K562 (cell line): ENCODE results near the gene ZFP57. TPM values are rescaled to one million over a fixed set of nuclear protein-coding genes. Genes with fewer than 3 reads are reported as not detected.
A peak's percentile ranks its signal among the peaks of the same experiment; 100 is the strongest.

Source experiments
- ATAC-seq: fragments of 200-7000 bp; cut with Tn5 transposase; 3 replicates; pipeline ENCODE4 v1.9.1; 2020; ENCODE audit warnings: moderate library complexity
- BruUV-seq: library from RNA; stranded (reverse); fragments of 400-500 nt; replicated peaks from 2 replicates; lab custom pipeline; 2021; lab: Mats Ljungman, UMichigan
- CTCF ChIA-PET: fragments of 300-600 bp; formaldehyde crosslinking; extraction: SDS; loops from one replicate; lab custom pipeline; 2021; ENCODE audit warnings: low intra/inter-chr PET ratio; lab: Yijun Ruan, JAX
- POLR2A ChIA-PET: fragments of 300-600, 350-650 bp; sonication (Branson Sonifier 250); formaldehyde crosslinking; extraction: SDS; loops from one replicate; lab custom pipeline; 2021; ENCODE audit warnings: antibody characterized with exemption, inconsistent platforms; lab: Yijun Ruan, JAX
- DNase-seq, 4 experiments: peaks; one replicate each; pipeline versions ENCODE4 v3.0.0 to v3.0.0-alpha.2; 2011 to 2018; ENCODE audit warnings: low spot score in 3 of 4, mixed read lengths in 3 of 4; ENCODE audit errors: extremely low read depth in 1 of 4
- FAIRE-seq: peaks from 2 replicates; lab custom pipeline; 2011; peaks lifted over from hg19 to GRCh38; lab: Jason Lieb, UNC
- H2AFZ ChIP-seq: 2 replicates; pipeline ENCODE4 v1.6.0; 2011; ENCODE audit warnings: low read depth, low read length, control low read depth, inconsistent platforms
- H3K27ac ChIP-seq: fragments of 200-600 bp; 3 replicates; pipeline ENCODE4 v1.8.0; 2011; ENCODE audit warnings: low read depth, mild to moderate bottlenecking, control low read depth, inconsistent platforms, low read length, moderate library complexity, mixed read lengths; ENCODE audit errors: extremely low read depth
- H3K27me3 ChIP-seq, 2 experiments: fragments of 300-600 bp in 1 of 2; 2 replicates in 1 of 2; 3 replicates in 1 of 2; pipeline versions ENCODE4 v1.6.0 to v1.8.0; 2011; ENCODE audit warnings: inconsistent platforms in 2 of 2, low read length in 2 of 2, mild to moderate bottlenecking in 1 of 2, mixed read lengths in 1 of 2, moderate library complexity in 1 of 2; ENCODE audit not compliant: control insufficient read depth in 2 of 2, insufficient read depth in 2 of 2
- H3K36me3 ChIP-seq: fragments of 300-600 bp; 3 replicates; pipeline ENCODE4 v1.8.0; 2011; ENCODE audit warnings: mild to moderate bottlenecking, low read length, inconsistent platforms; ENCODE audit not compliant: control insufficient read depth, insufficient read depth
- H3K4me1 ChIP-seq, 2 experiments: fragments of 200-600 bp in 1 of 2; replicated peaks in 1 of 2; 2 replicates in 1 of 2; 3 replicates in 1 of 2; pipeline versions ENCODE4 v1.5.1 to v1.8.0; 2011; ENCODE audit warnings: inconsistent platforms in 2 of 2, low read length in 2 of 2, mild to moderate bottlenecking in 1 of 2, mixed read lengths in 1 of 2, moderate library complexity in 1 of 2; ENCODE audit not compliant: control insufficient read depth in 2 of 2, insufficient read depth in 2 of 2
- H3K4me2 ChIP-seq: 2 replicates; pipeline ENCODE4 v1.6.1; 2011; ENCODE audit warnings: low read length, control low read depth, inconsistent platforms, mixed read lengths; ENCODE audit not compliant: insufficient read depth
- H3K4me3 ChIP-seq: fragments of 200-600 bp; sonication (generic), shearing (Covaris generic); 2 replicates; pipeline ENCODE4 v1.5.1; 2016; ENCODE audit warnings: control low read depth, inconsistent platforms
- H3K79me2 ChIP-seq: fragments of 200-600 bp; 3 replicates; pipeline ENCODE4 v1.8.0; 2011; ENCODE audit warnings: low read length, inconsistent platforms; ENCODE audit not compliant: control insufficient read depth, insufficient read depth
- H3K9ac ChIP-seq, 2 experiments: 2 replicates each; pipeline versions ENCODE4 v1.6.0 to v1.6.1; 2011; ENCODE audit warnings: low read depth in 2 of 2, low read length in 2 of 2, control low read depth in 1 of 2, inconsistent platforms in 1 of 2, mild to moderate bottlenecking in 1 of 2, mixed read lengths in 1 of 2; ENCODE audit not compliant: insufficient read depth in 1 of 2
- H3K9me1 ChIP-seq: one replicate; pipeline ENCODE4 v1.6.0; 2011; ENCODE audit warnings: inconsistent platforms, mild to moderate bottlenecking, low read length, moderate library complexity; ENCODE audit not compliant: control insufficient read depth, insufficient read depth
- H3K9me3 ChIP-seq: replicated peaks from 2 replicates; pipeline ENCODE4 v1.5.1; 2011; ENCODE audit warnings: low read depth, low read length, inconsistent platforms; ENCODE audit not compliant: control insufficient read depth, insufficient read depth
- H4K20me1 ChIP-seq: replicated peaks from 2 replicates; pipeline ENCODE4 v1.6.1; 2011; ENCODE audit warnings: low read length, inconsistent platforms, mixed read lengths; ENCODE audit not compliant: control insufficient read depth, insufficient read depth
- BRF1 ChIP-seq: IDR thresholded peaks from 3 replicates; pipeline ENCODE4 v1.6.1; 2011; ENCODE audit warnings: borderline replicate concordance, mild to moderate bottlenecking; ENCODE audit not compliant: insufficient read length; ENCODE audit errors: extremely low read depth
- DEAF1 ChIP-seq: fragments of 450-650 bp; formaldehyde crosslinking; IDR thresholded peaks from 2 replicates; pipeline ENCODE4 v1.4.0; 2020; ENCODE audit warnings: mild to moderate bottlenecking, moderate library complexity
- EHMT2 ChIP-seq: fragments of 450-650 bp; IDR thresholded peaks from 2 replicates; pipeline ENCODE4 v1.6.1; 2018; ENCODE audit warnings: antibody characterized with exemption
- MBD2 ChIP-seq: sonication (generic); IDR thresholded peaks from 2 replicates; pipeline ENCODE4 v1.6.1; 2016; ENCODE audit warnings: low read depth, borderline replicate concordance
- MXD1 ChIP-seq: fragments of 250-450 bp; sonication (Bioruptor Pico); IDR thresholded peaks from 2 replicates; pipeline ENCODE4 v1.8.0; 2021; ENCODE audit warnings: borderline replicate concordance, mild to moderate bottlenecking, moderate library complexity; ENCODE audit not compliant: poor library complexity, severe bottlenecking
- RBM25 ChIP-seq: fragments of 200-400 bp; formaldehyde crosslinking; IDR thresholded peaks from 2 replicates; pipeline ENCODE4 v1.6.1; 2018; ENCODE audit warnings: low read length, low read depth, moderate library complexity; ENCODE audit not compliant: severe bottlenecking
- RCOR1 ChIP-seq, 2 experiments: IDR thresholded peaks; 2 replicates each; pipeline ENCODE4 v1.6.1; 2012; ENCODE audit warnings: low read depth in 2 of 2, low read length in 2 of 2, borderline replicate concordance in 1 of 2, improper control_type of control experiment in 1 of 2
- SMAD3 ChIP-seq: fragments of 450-650 bp; formaldehyde crosslinking; conservative IDR thresholded peaks from 2 replicates; pipeline ENCODE4 v1.4.0; 2020; ENCODE audit warnings: mild to moderate bottlenecking
- SREBF1 ChIP-seq: fragments of 150-350 bp; IDR thresholded peaks from 2 replicates; pipeline ENCODE4 v1.6.1; 2014; ENCODE audit warnings: antibody characterized with exemption, low read depth, low read length, borderline replicate concordance
- TFAP4 ChIP-seq: sonication (generic); formaldehyde crosslinking; IDR thresholded peaks from 2 replicates; pipeline ENCODE4 v1.8.0; 2022; ENCODE audit warnings: missing genetic modification reagents, mild to moderate bottlenecking, moderate library complexity, borderline replicate concordance
- ZBTB8A ChIP-seq: fragments of 450-650 bp; IDR thresholded peaks from 2 replicates; pipeline ENCODE4 v1.6.1; 2018; ENCODE audit warnings: mild to moderate bottlenecking, moderate library complexity; ENCODE audit not compliant: partially characterized antibody
- ZNF121 ChIP-seq: sonication (generic); formaldehyde crosslinking; conservative IDR thresholded peaks from 2 replicates; pipeline ENCODE4 v1.8.0; 2022; ENCODE audit warnings: missing genetic modification reagents
- ZNF134 ChIP-seq: fragments of 250-450 bp; sonication (Bioruptor Pico); conservative IDR thresholded peaks from 2 replicates; pipeline ENCODE4 v1.4.0; 2020
- ZNF696 ChIP-seq: fragments of 250-450 bp; sonication (Bioruptor Pico); conservative IDR thresholded peaks from 2 replicates; pipeline ENCODE4 v1.4.0; 2020; ENCODE audit warnings: mild to moderate bottlenecking, moderate library complexity
- WGBS: fragments of 100-300 bp; shearing (Covaris generic); methylation state at CpG from one replicate; pipeline ENCODE4 v1.1.6; 2016; ENCODE audit warnings: low coverage, mixed read lengths; ENCODE audit not compliant: insufficient coverage; ENCODE audit errors: missing lambda C conversion rate; 5-methylcytosine and 5-hydroxymethylcytosine counted together
- in situ Hi-C: fragments of 300-500 bp; cut with MboI; formaldehyde crosslinking; loops from 4 replicates; pipeline ENCODE4 v1.15.0; 2018; ENCODE audit warnings: inconsistent platforms, mixed read lengths
- intact Hi-C: fragments of 100-400 bp; cut with micrococcal nuclease; formaldehyde crosslinking; loops from 2 replicates; pipeline ENCODE4 v1.14.2; 2022
- polyA plus RNA-seq, 8 experiments: library from polyadenylated mRNA; depleted of rRNA in 4 of 8; stranded (reverse) in 5 of 8; unstranded in 3 of 8; fragments of >200 nt; fragmentation: Nextera tagmentation in 2 of 8; fragmentation: Illumina TruSeq in 1 of 8; extraction: Ambion mirVana in 2 of 8; extraction: Trizol in 1 of 8; gene quantifications; 2 replicates each; pipeline versions ENCODE4 v1.2.1 to v1.2.3, GENCODE V29; 2011 to 2014; ENCODE audit warnings: inconsistent platforms in 1 of 8, missing spikeins in 1 of 8
- total RNA-seq, 7 experiments: library from RNA; depleted of rRNA in 6 of 7; stranded (reverse); fragments of >200 nt in 6 of 7; fragmentation: Illumina TruSeq in 2 of 7; extraction: Trizol in 2 of 7; gene quantifications; 2 replicates each; pipeline versions ENCODE4 v1.2.1 to v1.2.3, GENCODE V29; 2011 to 2021; ENCODE audit warnings: low replicate concordance in 1 of 7

Gene ZFP57
- total and polyA plus RNA-seq, 9 of the 15 experiments (the other 6 are each of a cell fraction or from before 2014, with no cell fraction given), result 0.04 to 0.28 (median 0.13) TPM

DNA sequence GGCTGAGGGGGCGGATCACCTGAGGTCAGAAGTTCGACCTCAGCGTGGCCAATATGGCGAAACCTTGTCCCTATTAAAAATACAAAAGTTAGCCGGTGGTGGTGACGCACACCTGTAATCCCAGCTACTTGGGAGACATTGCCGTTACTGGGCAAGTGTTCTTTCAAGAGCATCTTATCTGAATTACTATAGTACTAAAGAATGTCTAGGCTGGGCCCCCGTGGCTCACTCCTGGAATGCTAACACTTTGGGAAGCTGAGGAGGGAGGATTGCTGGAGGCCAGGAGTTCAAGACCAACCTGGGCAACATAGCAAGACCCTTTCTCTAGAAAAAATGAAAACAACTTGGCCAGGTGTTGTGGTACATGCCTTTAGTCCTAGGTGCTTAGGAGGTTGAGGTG lies 859 bp upstream of the ZFP57 start:
- TF ChIP-seq EHMT2, result no peak
- no peak for TF ChIP-seq BRF1
- no peak for TF ChIP-seq MXD1 (CRISPR knock-in tag)
- TF ChIP-seq ZNF121 (CRISPR knock-in tag), result peak; percentile 31; the same call in 1 of the 2 replicates
- TF ChIP-seq RBM25, result peak; percentile 5
- no peak for TF ChIP-seq SMAD3 (CRISPR knock-in tag)
- no peak for TF ChIP-seq MBD2
- TF ChIP-seq SREBF1, result no peak
- no peak for TF ChIP-seq ZNF134
- TF ChIP-seq ZNF696 (CRISPR knock-in tag), result no peak
- no peak for TF ChIP-seq TFAP4 (CRISPR knock-in tag)
- no peak for TF ChIP-seq DEAF1 (CRISPR knock-in tag)
- no peak for TF ChIP-seq ZBTB8A
- TF ChIP-seq RCOR1 (IDR thresholded peaks at IDR 0.05; ENCODE audit: borderline replicate concordance in 1 of 2, low read depth in 2 of 2, low read length in 2 of 2), result no peak
- Histone ChIP-seq H3K79me2 (no peaks in the 10 kb centered on the region), H3K4me1 (peaks cover 0 to 9% of the 10 kb centered on the region in 2 experiments; a peak in 2 of 5 replicates), H3K9ac (no peak overlapping the region), H2AFZ (no peak overlapping the region), H4K20me1 (no peaks in the 10 kb centered on the region), H3K9me1 (no peaks in the 10 kb centered on the region), H3K4me2 (no peak overlapping the region), H3K27ac (no peak overlapping the region), H3K27me3 (peaks cover 13 to 30% of the 10 kb centered on the region in 2 experiments; a peak in 4 of 5 replicates), H3K36me3 (no peaks in the 10 kb centered on the region), H3K4me3 (no peak overlapping the region), H3K9me3 (no peaks in the 10 kb centered on the region)
- BruUV-seq, result no TSS peak
- POLR2A ChIA-PET, result interaction anchor here (0.8 kb wide), 1 partner anchor 25 kb away, joined by 5 read pairs; no protein-coding TSS in a partner anchor
- intact Hi-C loops, result no loop called here
- DNase-seq, result no peak
- ATAC-seq, result no peak
- CTCF ChIA-PET, result no interaction called here
- peak; percentile 23 for FAIRE-seq
- 27% methylated on average over 8 of the region's 8 CpGs for WGBS
- in situ Hi-C loops, result no loop called here
